ENCODE measurements around the gene PHLPP1.

PHLPP1 gene

GRCh38 chr18:62850619-62851306, 135.4 kb downstream of the PHLPP1 start:
- peak; percentile 52 for DNase-seq (ENCODE audit: low read depth)

DNA sequence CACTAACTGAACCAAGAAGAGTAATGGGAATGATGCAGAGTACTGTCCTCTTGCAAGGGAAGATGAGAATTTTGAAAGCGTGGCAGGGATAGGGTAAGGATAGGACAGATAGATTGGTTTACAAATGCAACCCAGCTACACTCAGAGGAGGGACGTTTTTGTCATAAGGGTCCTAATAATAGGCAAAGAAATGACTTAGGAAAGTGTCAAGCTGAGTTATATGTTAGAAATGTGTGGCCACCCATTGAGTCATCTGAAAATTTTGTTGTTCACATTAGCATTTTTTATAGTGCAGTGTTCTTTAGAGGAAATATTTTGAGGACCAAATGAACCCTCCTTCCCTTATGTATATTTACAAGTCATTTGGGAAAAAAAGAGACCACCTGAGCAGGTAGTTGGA, 137.5 kb downstream of the PHLPP1 start:
- no peak for DNase-seq (ENCODE audit: low read depth)

- DNase-seq (ENCODE audit: low read depth): no peak
These were observed 141.0 kb downstream of the PHLPP1 start for GRCh38 chr18:62856294-62856693.

GRCh38 chr18:62857263-62857976, 142.1 kb downstream of the PHLPP1 start:
- no peak for DNase-seq (ENCODE audit: low read depth)

- no peak for DNase-seq (ENCODE audit: low read depth)
These were observed 144.7 kb downstream of the PHLPP1 start for GRCh38 chr18:62860062-62860461.

- DNase-seq (ENCODE audit: low read depth): no peak
These were observed 147.1 kb downstream of the PHLPP1 start for GRCh38 chr18:62862466-62862865.

DNA sequence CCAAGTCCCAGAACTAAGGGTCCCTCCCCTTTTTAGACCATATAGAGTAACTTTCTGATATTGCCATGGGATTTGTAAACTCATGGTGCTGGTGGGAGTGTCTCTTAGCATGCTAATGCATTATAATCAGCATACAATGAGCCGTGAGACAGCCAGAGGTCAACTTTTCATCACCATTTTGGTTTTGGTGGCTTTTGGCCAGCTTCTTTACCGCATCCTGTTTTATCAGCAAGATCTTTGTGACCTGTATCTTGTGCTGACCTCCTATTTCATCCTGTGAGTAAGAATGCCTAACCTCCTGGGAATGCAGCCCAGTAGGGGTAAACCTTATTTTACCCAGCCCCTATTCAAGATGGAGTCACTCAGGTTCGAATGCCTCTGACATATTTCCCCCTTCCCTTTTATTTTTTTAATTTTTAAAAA, 148.2 kb downstream of the PHLPP1 start:
- DNase-seq (ENCODE audit: low read depth): no peak

DNA sequence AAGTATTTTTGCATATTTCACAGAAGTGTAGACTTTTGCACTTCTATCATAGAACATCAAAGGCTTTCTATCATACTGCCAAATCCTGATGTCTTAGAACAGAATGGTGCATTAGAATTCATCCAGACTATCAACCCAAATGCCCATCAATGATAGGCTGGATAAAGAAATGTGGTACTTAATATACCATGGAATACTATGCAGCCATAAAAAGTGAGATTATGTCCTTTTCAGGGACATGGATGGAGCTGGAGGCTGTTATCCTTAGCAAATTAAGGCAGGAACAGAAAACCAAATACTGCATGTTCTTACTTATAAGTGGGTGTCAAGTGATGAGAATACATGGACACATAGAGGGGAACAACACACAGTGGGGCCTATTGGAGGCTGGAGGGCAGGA, 150.2 kb downstream of the PHLPP1 start:
- DNase-seq (ENCODE audit: low read depth): no peak

GRCh38 chr18:62867534-62867933, 152.2 kb downstream of the PHLPP1 start:
- no peak for DNase-seq (ENCODE audit: low read depth)

DNA sequence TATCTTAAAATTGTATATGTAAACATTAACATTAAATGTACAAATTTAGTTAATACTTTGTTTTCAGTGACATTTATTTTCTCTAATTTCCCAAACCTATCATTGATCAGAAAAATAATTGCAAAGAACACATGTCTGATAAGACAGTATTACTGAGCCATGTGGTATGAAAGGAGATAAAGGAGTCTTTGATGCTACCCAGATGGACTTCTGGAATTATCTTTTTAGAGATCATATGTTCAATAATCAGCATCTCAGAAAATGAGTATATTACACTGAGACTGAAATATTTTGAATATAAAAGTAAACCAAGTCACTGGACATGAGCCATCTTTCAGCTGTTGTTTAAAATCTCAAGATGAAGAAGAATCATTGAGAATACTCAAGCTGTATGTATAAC, 153.3 kb downstream of the PHLPP1 start:
- DNase-seq (ENCODE audit: low read depth): no peak

DNA sequence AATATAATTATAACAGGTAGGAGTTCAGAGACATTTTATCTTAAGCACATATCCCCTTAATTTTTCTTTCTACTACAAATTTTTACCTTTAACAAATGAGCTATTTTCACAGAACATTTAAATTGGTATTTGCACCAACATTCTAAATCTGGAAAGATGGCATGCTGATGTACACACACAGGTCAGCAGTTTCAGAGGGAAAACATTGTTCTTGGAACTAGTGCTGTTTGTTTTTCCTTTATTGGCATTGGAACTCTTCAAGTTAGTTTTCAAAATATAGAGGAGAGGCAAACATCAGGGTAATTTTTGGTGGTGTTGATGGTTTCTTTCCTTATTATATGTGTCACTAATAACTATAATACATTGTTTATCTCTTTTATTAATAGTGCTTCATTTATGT, 155.3 kb downstream of the PHLPP1 start:
- no peak for DNase-seq (ENCODE audit: low read depth)

GRCh38 chr18:62875323-62875722, 160.0 kb downstream of the PHLPP1 start:
- no peak for DNase-seq (ENCODE audit: low read depth)

GRCh38 chr18:62876111-62876510, 160.8 kb downstream of the PHLPP1 start:
- no peak for DNase-seq (ENCODE audit: low read depth)

GRCh38 chr18:62876828-62877227, 161.5 kb downstream of the PHLPP1 start:
- no peak for DNase-seq (ENCODE audit: low read depth)

DNA sequence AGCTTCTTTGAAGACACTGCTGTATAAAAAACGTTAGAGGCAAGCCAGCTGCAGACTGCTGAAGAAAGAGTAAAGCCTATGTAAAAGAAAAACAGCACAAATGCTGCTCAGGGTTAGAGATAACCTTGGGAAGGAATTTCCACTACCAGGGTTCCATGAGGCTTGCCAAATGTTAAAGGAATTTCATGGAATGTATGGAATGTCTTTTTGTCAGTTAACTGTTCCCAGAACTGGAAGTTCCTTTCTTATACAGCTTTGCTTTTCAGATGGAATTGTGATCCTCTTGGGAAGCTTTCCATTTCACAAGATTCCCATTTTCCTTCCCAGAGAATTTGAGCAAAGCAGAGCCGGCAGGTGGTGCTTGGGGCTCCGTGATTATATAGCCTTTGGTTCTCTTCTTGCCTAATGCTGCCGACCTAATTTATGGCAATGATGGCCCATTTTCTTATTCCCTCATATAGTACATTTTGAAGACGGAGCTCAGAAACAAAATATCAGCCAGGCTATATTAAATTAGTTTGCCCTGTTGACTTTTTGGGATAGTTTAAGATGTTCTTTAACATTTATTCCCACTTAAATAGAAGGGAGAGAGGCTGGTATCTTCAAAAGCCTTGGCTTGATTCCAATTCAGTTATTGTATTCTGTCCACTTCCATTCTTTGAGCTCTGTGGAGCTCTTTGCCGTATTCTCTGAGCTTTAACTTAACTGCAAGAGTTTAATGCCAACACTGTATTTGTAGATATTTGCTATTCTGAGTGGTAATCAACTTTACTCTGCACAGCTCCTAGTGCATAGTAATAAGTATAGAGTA, 162.3 kb downstream of the PHLPP1 start:
- DNase-seq (ENCODE audit: low read depth): no peak

GRCh38 chr18:62878305-62878704, 163.0 kb downstream of the PHLPP1 start:
- no peak for DNase-seq (ENCODE audit: low read depth)

DNA sequence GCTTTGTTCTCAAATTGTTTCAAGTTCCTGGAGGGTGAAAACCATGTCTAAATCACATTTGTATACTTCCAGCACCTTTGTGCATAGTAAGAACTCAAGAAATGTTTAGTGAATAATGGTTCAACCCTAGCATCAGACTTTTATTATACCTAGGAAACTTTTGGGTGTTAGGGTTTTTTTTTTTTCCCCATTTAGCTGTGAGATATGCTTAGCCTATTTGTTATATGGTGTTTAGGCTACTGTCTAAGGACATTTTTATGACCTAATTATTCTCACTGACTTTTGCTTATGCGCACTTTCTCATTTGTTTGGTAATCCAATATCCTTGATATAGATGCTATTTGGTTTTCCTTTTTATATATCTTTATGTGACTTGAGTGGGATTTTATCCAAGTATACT, 164.7 kb downstream of the PHLPP1 start:
- no peak for DNase-seq (ENCODE audit: low read depth)

DNA sequence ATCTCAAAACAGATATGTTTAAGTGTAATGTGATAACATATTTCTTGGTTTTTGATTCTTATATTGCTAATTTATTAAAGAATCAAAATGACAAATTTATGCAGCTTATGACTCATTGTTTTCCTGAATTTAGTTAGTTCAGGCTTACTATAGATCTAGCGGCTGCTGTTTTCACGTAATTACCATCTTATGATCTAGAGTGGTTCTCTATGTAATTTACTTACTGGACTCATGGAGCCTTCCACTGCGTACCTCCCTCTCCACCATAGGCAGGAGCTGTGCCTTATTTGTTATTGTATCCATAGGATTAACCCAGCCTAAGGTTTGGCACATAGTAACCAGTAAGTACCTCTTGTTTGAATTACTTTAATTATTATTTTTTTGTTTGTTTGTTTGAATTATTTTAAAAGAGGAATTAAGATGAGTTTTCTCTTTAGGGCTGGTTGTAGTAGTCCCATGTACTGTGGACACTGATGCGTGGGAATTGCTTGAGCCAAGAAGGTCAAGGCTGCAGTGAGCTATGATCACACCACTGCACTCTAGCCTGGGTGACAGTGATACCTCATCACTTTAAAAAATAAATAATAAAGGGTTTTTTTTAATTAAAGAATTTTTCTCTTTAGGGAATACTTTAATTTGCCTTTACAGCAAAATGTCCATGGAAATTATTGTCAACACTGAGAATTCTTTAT, 165.5 kb downstream of the PHLPP1 start:
- DNase-seq (ENCODE audit: low read depth): no peak

DNA sequence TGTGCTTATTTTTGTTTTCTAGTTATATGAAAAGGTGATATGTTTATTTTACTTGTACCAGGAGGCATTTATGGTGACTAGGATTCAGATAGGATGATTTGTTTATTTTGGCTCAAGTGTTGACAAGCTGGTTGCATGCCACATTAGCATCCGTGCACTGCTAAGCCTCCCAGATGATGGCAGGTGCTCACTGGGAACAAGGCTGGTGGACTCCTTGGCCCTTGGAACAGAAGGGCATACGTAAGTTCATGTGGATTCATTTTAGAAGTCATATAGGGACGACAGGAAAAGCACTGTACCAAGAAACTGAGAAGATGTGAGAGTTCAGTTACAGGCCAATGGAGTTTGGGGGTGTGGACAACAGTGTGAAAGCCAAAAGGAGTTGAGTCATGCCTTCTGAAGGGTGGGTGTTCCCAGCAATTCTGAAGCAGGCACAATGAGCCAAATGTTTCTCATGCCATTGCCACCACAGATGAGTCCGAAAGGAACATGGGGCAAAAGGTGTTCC, 166.2 kb downstream of the PHLPP1 start:
- DNase-seq (ENCODE audit: low read depth): no peak

DNA sequence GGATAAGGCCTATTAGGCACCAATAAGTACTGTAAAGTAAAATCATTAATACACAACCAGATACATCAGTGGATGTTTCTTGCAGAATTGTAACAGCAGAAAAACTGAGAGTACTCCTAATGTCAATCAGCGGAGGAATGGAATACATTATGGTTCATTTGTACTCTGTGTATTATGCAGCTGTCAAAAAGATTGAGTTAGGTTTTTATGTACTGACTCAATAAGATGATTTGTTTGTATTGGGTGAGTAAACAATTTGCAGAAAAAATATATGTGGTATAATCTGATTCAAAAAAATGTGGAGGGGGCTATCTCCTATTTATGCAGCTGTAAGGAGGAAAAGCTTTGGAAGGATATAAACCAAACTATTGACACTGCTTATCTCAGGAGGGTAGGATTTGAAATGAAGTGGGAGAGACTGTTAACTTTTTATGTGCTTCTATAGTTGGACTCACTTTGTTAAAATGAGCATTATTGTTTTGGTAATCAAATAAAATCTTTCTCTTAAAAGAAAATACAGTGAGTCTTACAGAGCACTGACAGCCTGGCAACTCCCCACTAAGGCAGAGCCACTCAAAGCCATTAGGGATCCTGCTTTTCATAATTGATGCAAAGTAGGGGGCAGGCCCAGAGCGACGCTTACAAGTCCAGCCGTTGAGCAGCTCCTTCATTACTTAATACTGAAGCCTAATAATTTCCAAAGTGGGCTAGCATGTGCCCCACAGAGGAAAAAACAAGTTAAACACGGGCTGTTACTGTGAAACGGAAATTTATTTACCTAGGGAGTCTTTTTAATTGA, 168.8 kb downstream of the PHLPP1 start:
- no peak for DNase-seq (ENCODE audit: low read depth)

- no peak for DNase-seq (ENCODE audit: low read depth)
These were observed 170.5 kb downstream of the PHLPP1 start for GRCh38 chr18:62885804-62886203.

Data from CMK (cell line).